Brain microvascular endothelial cell (primary cell): ENCODE measurements around the gene TESMIN.
A peak's percentile ranks its signal among the peaks of the same experiment; 100 is the strongest.

Experiments used
- DNase-seq: peaks from one replicate; pipeline ENCODE4 v3.0.0-alpha.2; 2020
- H3K27ac ChIP-seq: fragments of 250-450 bp; sonication (Bioruptor Pico); 2 replicates; pipeline ENCODE4 v1.5.1; 2020; ENCODE audit warnings: mild to moderate bottlenecking, moderate library complexity
- H3K27me3 ChIP-seq: fragments of 250-450 bp; sonication (Bioruptor Pico); replicated peaks from 2 replicates; pipeline ENCODE4 v1.5.1; 2020; ENCODE audit warnings: mild to moderate bottlenecking
- H3K36me3 ChIP-seq: fragments of 250-450 bp; sonication (Bioruptor Pico); replicated peaks from 2 replicates; pipeline ENCODE4 v1.5.1; 2020; ENCODE audit warnings: mild to moderate bottlenecking
- H3K4me3 ChIP-seq: 2 replicates; pipeline ENCODE4 v1.5.1; 2011; ENCODE audit warnings: low read depth, mild to moderate bottlenecking, control low read depth, low read length, moderate library complexity
- in situ Hi-C: cut with HindIII; loops from 2 replicates; pipeline ENCODE4 v1.10.0; 2017; ENCODE audit warnings: low sequenced_read_pairs, low pct_ligation_motif_present
- TF ChIP-seq, protein P1 (sequence below): IDR thresholded peaks from 2 replicates; pipeline ENCODE4 v1.5.1; 2011; ENCODE audit warnings: low read depth, mild to moderate bottlenecking, moderate library complexity, low read length, control low read depth, inconsistent platforms; ENCODE audit errors: missing control alignments

Gene TESMIN

DNA sequence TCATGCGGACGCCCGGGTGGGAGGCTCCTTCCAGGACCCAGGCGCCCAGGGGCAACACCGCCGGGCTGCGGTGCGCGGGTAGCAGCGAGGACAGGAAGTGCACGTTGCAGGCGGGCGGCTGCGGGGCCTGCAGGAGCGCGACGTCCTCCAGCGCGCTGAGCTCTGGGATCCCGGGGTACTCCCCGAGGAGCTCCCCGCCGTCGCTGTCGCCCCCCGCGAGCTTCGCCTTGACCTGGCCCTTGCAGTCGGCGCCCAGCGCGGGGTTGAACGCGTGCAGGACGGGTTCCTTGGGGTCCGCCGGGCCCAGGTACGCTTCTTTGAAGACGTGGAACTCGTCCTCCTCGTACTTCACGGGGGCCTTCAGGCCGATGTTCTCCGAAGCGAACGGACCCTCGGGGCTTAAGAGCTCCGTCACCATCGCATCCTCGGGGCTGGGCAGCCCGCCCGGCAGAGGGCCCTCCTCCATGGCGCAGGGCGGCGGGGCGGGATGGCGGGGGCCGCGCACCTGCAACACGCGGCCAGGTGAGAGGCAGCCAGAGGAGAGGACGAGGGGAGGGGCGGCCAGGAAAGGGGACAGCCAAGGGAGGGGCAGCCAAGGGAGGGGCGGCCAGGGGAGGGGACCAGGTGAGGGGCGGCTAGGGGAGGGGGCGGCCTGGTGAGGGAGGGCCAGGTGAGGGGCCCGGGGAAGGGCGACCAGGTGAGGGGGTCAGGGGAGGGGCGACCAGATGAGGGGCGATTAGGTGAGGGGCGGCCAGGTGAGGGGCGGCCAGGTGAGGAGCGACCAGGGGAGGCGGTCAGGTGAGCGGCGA is 921 bp downstream of the TESMIN start:
- Histone ChIP-seq H3K27ac (no peak overlapping the region), H3K4me3 (no peak overlapping the region), H3K36me3 (no peaks in the 10 kb centered on the region), H3K27me3 (no peaks in the 10 kb centered on the region)
- in situ Hi-C loops: no loop called here
- DNase-seq: no peak
- TF ChIP-seq, protein P1, sequence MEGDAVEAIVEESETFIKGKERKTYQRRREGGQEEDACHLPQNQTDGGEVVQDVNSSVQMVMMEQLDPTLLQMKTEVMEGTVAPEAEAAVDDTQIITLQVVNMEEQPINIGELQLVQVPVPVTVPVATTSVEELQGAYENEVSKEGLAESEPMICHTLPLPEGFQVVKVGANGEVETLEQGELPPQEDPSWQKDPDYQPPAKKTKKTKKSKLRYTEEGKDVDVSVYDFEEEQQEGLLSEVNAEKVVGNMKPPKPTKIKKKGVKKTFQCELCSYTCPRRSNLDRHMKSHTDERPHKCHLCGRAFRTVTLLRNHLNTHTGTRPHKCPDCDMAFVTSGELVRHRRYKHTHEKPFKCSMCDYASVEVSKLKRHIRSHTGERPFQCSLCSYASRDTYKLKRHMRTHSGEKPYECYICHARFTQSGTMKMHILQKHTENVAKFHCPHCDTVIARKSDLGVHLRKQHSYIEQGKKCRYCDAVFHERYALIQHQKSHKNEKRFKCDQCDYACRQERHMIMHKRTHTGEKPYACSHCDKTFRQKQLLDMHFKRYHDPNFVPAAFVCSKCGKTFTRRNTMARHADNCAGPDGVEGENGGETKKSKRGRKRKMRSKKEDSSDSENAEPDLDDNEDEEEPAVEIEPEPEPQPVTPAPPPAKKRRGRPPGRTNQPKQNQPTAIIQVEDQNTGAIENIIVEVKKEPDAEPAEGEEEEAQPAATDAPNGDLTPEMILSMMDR: no peak

DNA sequence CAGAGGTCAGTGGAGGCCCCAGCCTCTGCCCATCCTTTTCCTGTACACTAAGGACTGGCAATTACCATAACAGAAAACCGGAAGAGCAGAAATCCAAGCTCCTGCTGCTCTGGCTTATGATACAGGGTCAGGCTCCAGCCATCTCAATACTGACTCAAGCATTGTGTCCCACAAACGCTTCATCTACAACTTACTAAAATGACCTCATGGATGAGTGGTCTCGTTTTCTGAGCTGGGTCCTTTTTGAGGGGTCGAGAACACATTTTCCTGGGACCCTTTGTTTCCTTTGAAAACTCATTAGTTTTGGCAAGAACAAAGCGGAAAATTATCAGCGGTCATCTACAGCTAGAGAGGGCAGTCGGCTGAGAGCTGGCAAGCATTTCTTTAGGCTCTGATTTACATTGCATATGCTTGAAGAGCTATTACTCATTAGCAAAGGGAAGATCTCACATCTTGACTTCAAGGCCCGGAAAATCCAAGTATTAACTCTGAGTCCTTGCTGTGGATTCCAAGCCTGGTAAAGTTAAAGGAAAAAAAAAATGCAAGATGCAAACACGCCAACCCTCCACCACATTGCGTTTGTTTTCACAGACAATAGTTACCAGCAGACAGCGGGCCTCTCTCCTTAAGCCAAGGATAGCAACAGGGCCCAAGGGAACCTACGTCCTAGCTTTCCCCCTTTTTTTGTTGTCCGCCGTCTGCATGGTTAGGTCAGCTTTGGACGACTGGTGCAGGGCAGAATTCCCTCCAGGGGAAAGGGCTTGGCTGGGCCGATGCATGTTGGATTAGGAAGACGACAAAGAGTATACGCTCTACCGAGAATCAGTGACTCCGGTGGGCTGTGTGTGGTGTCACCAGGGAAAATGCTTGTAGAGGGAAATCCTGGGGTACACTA is 1.8 kb downstream of the TESMIN start:
- no peaks in the 10 kb centered on the region for H3K36me3 ChIP-seq
- no peak overlapping the region for H3K27ac ChIP-seq
- TF ChIP-seq, protein P1: no peak
- DNase-seq: peak; percentile 5
- no peaks in the 10 kb centered on the region for H3K27me3 ChIP-seq
- no peak overlapping the region for H3K4me3 ChIP-seq
- in situ Hi-C loops: no loop called here

- TF ChIP-seq, protein P1: no peak
- in situ Hi-C loops: no loop called here
- Histone ChIP-seq H3K4me3 (no peak overlapping the region), H3K27me3 (no peaks in the 10 kb centered on the region), H3K36me3 (no peaks in the 10 kb centered on the region), H3K27ac (no peak overlapping the region)
- DNase-seq: no peak
Measured at GRCh38 chr11:68748061-68748460, 3.3 kb downstream of the TESMIN start.

- Histone ChIP-seq H3K27me3 (no peaks in the 10 kb centered on the region), H3K27ac (no peak overlapping the region), H3K36me3 (no peaks in the 10 kb centered on the region), H3K4me3 (no peak overlapping the region)
- TF ChIP-seq, protein P1: no peak
- no peak for DNase-seq
- in situ Hi-C loops: no loop called here
Measured at GRCh38 chr11:68743539-68743938, 7.8 kb downstream of the TESMIN start.

GRCh38 chr11:68741463-68741862 is 9.9 kb downstream of the TESMIN start:
- Histone ChIP-seq H3K27ac (no peak overlapping the region), H3K4me3 (no peak overlapping the region), H3K27me3 (no peaks in the 10 kb centered on the region), H3K36me3 (no peaks in the 10 kb centered on the region)
- peak; percentile 4 for DNase-seq
- TF ChIP-seq, protein P1: no peak
- in situ Hi-C loops: no loop called here
